Endothelial cell of umbilical vein (primary cell): ENCODE data around the gene PPP3CA. TPM values are rescaled to one million over a fixed set of nuclear protein-coding genes. Genes with fewer than 3 reads are reported as not detected.

Experiments
- BruUV-seq: library from RNA; stranded (reverse); fragments of 400-500 nt; replicated peaks from 2 replicates; lab custom pipeline; 2021; lab: Mats Ljungman, UMichigan
- CTCF ChIA-PET: fragments of 300-600, 350-600 bp; sonication (Branson Sonifier 250); formaldehyde crosslinking; loops from one replicate; lab custom pipeline; 2021; ENCODE audit warnings: antibody characterized with exemption, inconsistent platforms; lab: Charles Lee
- POLR2A ChIA-PET: fragments of 300-600, 350-600 bp; sonication (Branson Sonifier 250); formaldehyde crosslinking; loops from one replicate; lab custom pipeline; 2021; ENCODE audit warnings: antibody characterized with exemption, inconsistent platforms; lab: Charles Lee
- DNase-seq: peaks from one replicate; pipeline ENCODE4 v3.0.0-alpha.2; 2011; ENCODE audit warnings: low read depth, low spot score
- FAIRE-seq: peaks from 2 replicates; lab custom pipeline; 2011; peaks lifted over from hg19 to GRCh38; lab: Jason Lieb, UNC
- H2AFZ ChIP-seq: 2 replicates; pipeline ENCODE4 v1.6.0; 2012; ENCODE audit warnings: low read depth, low read length, control low read depth, inconsistent platforms
- H3K27ac ChIP-seq: 2 replicates; pipeline ENCODE4 v1.5.1; 2011; ENCODE audit warnings: low read depth, mild to moderate bottlenecking, control low read depth, low read length, moderate library complexity; ENCODE audit not compliant: insufficient read depth
- H3K27me3 ChIP-seq, 2 experiments: 2 replicates each; pipeline versions ENCODE4 v1.6.0 to v1.6.1; 2011; ENCODE audit warnings: low read length in 2 of 2, mixed read lengths in 1 of 2; ENCODE audit not compliant: control insufficient read depth in 2 of 2, insufficient read depth in 2 of 2
- H3K36me3 ChIP-seq, 2 experiments: 2 replicates in 1 of 2; 3 replicates in 1 of 2; pipeline ENCODE4 v1.5.1; 2011; ENCODE audit warnings: low read length in 2 of 2, mild to moderate bottlenecking in 1 of 2, moderate library complexity in 1 of 2; ENCODE audit not compliant: control insufficient read depth in 2 of 2, insufficient read depth in 2 of 2; ENCODE audit errors: extremely low read depth in 1 of 2
- H3K4me1 ChIP-seq: 3 replicates; pipeline ENCODE4 v1.5.1; 2011; ENCODE audit warnings: mild to moderate bottlenecking, low read length; ENCODE audit not compliant: control insufficient read depth, insufficient read depth; ENCODE audit errors: extremely low read depth
- H3K4me2 ChIP-seq: 2 replicates; pipeline ENCODE4 v1.6.1; 2011; ENCODE audit warnings: low read length, control low read depth, mixed read lengths; ENCODE audit not compliant: insufficient read depth
- H3K4me3 ChIP-seq, 3 experiments: fragments of 200-600 bp in 1 of 3; sonication (generic), shearing (Covaris generic) in 1 of 3; replicated peaks in 1 of 3; 2 replicates each; pipeline ENCODE4 v1.5.1; 2011 to 2016; ENCODE audit warnings: control low read depth in 3 of 3, low read length in 3 of 3, mild to moderate bottlenecking in 2 of 3, inconsistent platforms in 1 of 3, low read depth in 1 of 3, moderate library complexity in 1 of 3; ENCODE audit not compliant: insufficient read depth in 1 of 3
- H3K79me2 ChIP-seq: 2 replicates; pipeline ENCODE4 v1.6.0; 2012; ENCODE audit warnings: low read length, inconsistent platforms; ENCODE audit not compliant: control insufficient read depth, insufficient read depth
- H3K9ac ChIP-seq: replicated peaks from 2 replicates; pipeline ENCODE3; 2011; ENCODE audit warnings: low read length, control low read depth; ENCODE audit not compliant: insufficient read depth; ENCODE audit errors: extremely low read depth
- H3K9me1 ChIP-seq: replicated peaks from 3 replicates; pipeline ENCODE4 v1.6.0; 2011; ENCODE audit warnings: mild to moderate bottlenecking, low read length; ENCODE audit not compliant: control insufficient read depth, insufficient read depth; ENCODE audit errors: extremely low read depth
- H3K9me3 ChIP-seq: replicated peaks from 2 replicates; pipeline ENCODE4 v1.5.1; 2012; ENCODE audit warnings: low read length, inconsistent platforms; ENCODE audit not compliant: control insufficient read depth, insufficient read depth
- H4K20me1 ChIP-seq: replicated peaks from 2 replicates; pipeline ENCODE3; 2011; ENCODE audit warnings: mild to moderate bottlenecking, low read length; ENCODE audit not compliant: control insufficient read depth, insufficient read depth; ENCODE audit errors: extremely low read depth
- CTCF ChIP-seq, 2 donors: IDR thresholded peaks; 1 replicate in 1 of 2; 2 replicates in 1 of 2; pipeline ENCODE4 v1.5.1; 2011; ENCODE audit warnings: low read length in 2 of 2, mild to moderate bottlenecking in 2 of 2, moderate library complexity in 2 of 2, control low read depth in 1 of 2, inconsistent platforms in 1 of 2, low read depth in 1 of 2; ENCODE audit not compliant: insufficient read depth in 1 of 2; ENCODE audit errors: extremely low read depth in 1 of 2
- EZH2 ChIP-seq: IDR thresholded peaks from 2 replicates; pipeline ENCODE4 v1.6.1; 2012; ENCODE audit warnings: borderline replicate concordance, low read depth, mild to moderate bottlenecking, moderate library complexity, low read length, inconsistent platforms; ENCODE audit not compliant: severe bottlenecking
- FOS ChIP-seq: IDR thresholded peaks from 2 replicates; pipeline ENCODE4 v1.6.1; 2011; ENCODE audit warnings: mild to moderate bottlenecking, low read length, moderate library complexity, borderline replicate concordance; ENCODE audit not compliant: insufficient read depth
- GATA2 ChIP-seq: IDR thresholded peaks from 2 replicates; pipeline ENCODE4 v1.7.0; 2011; ENCODE audit warnings: low read depth, mild to moderate bottlenecking, moderate library complexity, mixed read lengths, low read length; ENCODE audit not compliant: insufficient read length, insufficient read depth
- JUN ChIP-seq: IDR thresholded peaks from 2 replicates; pipeline ENCODE4 v1.6.1; 2011; ENCODE audit warnings: borderline replicate concordance, low read depth; ENCODE audit not compliant: insufficient read length, insufficient read depth
- MAX ChIP-seq: IDR thresholded peaks from 2 replicates; pipeline ENCODE4 v1.6.1; 2011; ENCODE audit not compliant: insufficient read depth, insufficient read length
- MYC ChIP-seq: IDR thresholded peaks from one replicate; pipeline ENCODE4 v1.6.1; 2011; ENCODE audit warnings: mild to moderate bottlenecking, low read depth, low read length
- POLR2A ChIP-seq: IDR thresholded peaks from 2 replicates; pipeline ENCODE4 v1.6.1; 2012; ENCODE audit warnings: low read depth, mild to moderate bottlenecking, control low read depth, low read length
- POLR2AphosphoS5 ChIP-seq: IDR thresholded peaks from 2 replicates; pipeline ENCODE4 v1.6.1; 2012; ENCODE audit warnings: low read depth, mild to moderate bottlenecking, control low read depth, low read length, moderate library complexity; ENCODE audit not compliant: insufficient read depth
- dilution Hi-C: fragments of 300-500 bp; cut with MboI; formaldehyde crosslinking; loops from one replicate; pipeline ENCODE4 v1.15.0; 2019; ENCODE audit warnings: low sequenced_read_pairs; ENCODE audit not compliant: extremely low pct_ligation_motif_present
- intact Hi-C: fragments of 100-400 bp; cut with micrococcal nuclease; formaldehyde crosslinking; loops from one replicate; pipeline ENCODE4 v1.10.0; 2022
- polyA plus RNA-seq, 4 experiments: library from polyadenylated mRNA; depleted of rRNA in 3 of 4; stranded (reverse) in 3 of 4; unstranded in 1 of 4; fragments of >200 nt; gene quantifications; 2 replicates each; pipeline versions ENCODE4 v1.2.1 to v1.2.3, GENCODE V29; 2011 to 2012; ENCODE audit warnings: missing spikeins in 1 of 4
- total RNA-seq: library from RNA; stranded (reverse); gene quantifications from 2 replicates; pipeline ENCODE4 v1.2.3, GENCODE V29; 2021

The PPP3CA gene
- total and polyA plus RNA-seq, 2 donors (not counting 3 experiments of a cell fraction or from before 2014, with no cell fraction given): 7.0 to 43.3 TPM

GRCh38 chr4:101008503-101008902 is 338.8 kb downstream of the PPP3CA start:
- H3K4me2 ChIP-seq: no peak overlapping the region
- ChIA-PET POLR2A (no interaction called here), CTCF (interaction anchor here (1.1 kb wide), 2 partner anchors 12 to 18 kb away, joined by 3 read pairs; no protein-coding TSS in a partner anchor)
- H4K20me1 ChIP-seq: no peaks in the 10 kb centered on the region
- BruUV-seq: no TSS peak
- H3K4me1 ChIP-seq: peaks cover under 1% of the 10 kb centered on the region
- TF ChIP-seq MYC: no peak
- TF ChIP-seq EZH2: no peak
- no peak for TF ChIP-seq POLR2AphosphoS5
- TF ChIP-seq MAX: no peak
- no peak for TF ChIP-seq GATA2
- TF ChIP-seq CTCF (IDR thresholded peaks at IDR 0.05; ENCODE audit: extremely low read depth in 1 of 2, insufficient read depth in 1 of 2, low read depth in 1 of 2, low read length in 2 of 2): no peak
- TF ChIP-seq FOS: no peak
- TF ChIP-seq POLR2A: no peak
- TF ChIP-seq JUN: no peak
- no peaks in the 10 kb centered on the region for H3K79me2 ChIP-seq
- dilution Hi-C loops: no loop called here
- H2AFZ ChIP-seq: no peak overlapping the region
- intact Hi-C loops: no loop called here
- H3K36me3 ChIP-seq: no peaks in the 10 kb centered on the region
- no peak overlapping the region for H3K9ac ChIP-seq
- DNase-seq (no peak), FAIRE-seq (no peak)
- H3K9me1 ChIP-seq: no peaks in the 10 kb centered on the region
- H3K27ac ChIP-seq: no peak overlapping the region
- no peaks in the 10 kb centered on the region for H3K27me3 ChIP-seq
- no peaks in the 10 kb centered on the region for H3K9me3 ChIP-seq
- H3K4me3 ChIP-seq: no peak overlapping the region
